H9 (cell line): ENCODE data around the gene IGSF3. TPM values are rescaled to one million over a fixed set of nuclear protein-coding genes. Genes with fewer than 3 reads are reported as not detected.

Experiments
- DNase-seq: peaks from one replicate; pipeline ENCODE4 v3.0.0-alpha.2; 2017
- H2AFZ ChIP-seq: one replicate; pipeline ENCODE4 v1.6.1; 2013; ENCODE audit warnings: mild to moderate bottlenecking, low read length, control low read depth, moderate library complexity
- H2AK5ac ChIP-seq: 2 replicates; pipeline ENCODE4 v1.6.1; 2013; ENCODE audit warnings: low read length, control low read depth, mixed read lengths; ENCODE audit not compliant: insufficient read length
- H2BK120ac ChIP-seq: one replicate; pipeline ENCODE4 v1.6.1; 2013; ENCODE audit warnings: low read depth, mild to moderate bottlenecking, low read length, control low read depth, inconsistent platforms; ENCODE audit not compliant: poor library complexity, severe bottlenecking
- H2BK12ac ChIP-seq: 2 replicates; pipeline ENCODE4 v1.6.1; 2013; ENCODE audit warnings: low read length, control low read depth, mixed read lengths, low read depth; ENCODE audit not compliant: insufficient read length
- H2BK15ac ChIP-seq: 2 replicates; pipeline ENCODE4 v1.6.1; 2013; ENCODE audit warnings: low read depth, low read length, control low read depth
- H2BK20ac ChIP-seq: one replicate; pipeline ENCODE4 v1.6.1; 2013; ENCODE audit warnings: low read depth, mild to moderate bottlenecking, low read length, control low read depth, inconsistent platforms; ENCODE audit not compliant: poor library complexity, severe bottlenecking
- H2BK5ac ChIP-seq: 2 replicates; pipeline ENCODE4 v1.6.1; 2013; ENCODE audit warnings: low read length, control low read depth, mixed read lengths; ENCODE audit not compliant: insufficient read length
- H3K14ac ChIP-seq: 2 replicates; pipeline ENCODE4 v1.6.1; 2013; ENCODE audit warnings: low read length, control low read depth; ENCODE audit not compliant: insufficient read depth
- H3K18ac ChIP-seq: 2 replicates; pipeline ENCODE4 v1.6.1; 2013; ENCODE audit warnings: low read depth, mild to moderate bottlenecking, mixed read lengths, low read length, control low read depth; ENCODE audit not compliant: insufficient read length
- H3K23ac ChIP-seq: 2 replicates; pipeline ENCODE4 v1.6.1; 2013; ENCODE audit warnings: low read length, control low read depth, mixed read lengths, low read depth; ENCODE audit not compliant: insufficient read length
- H3K23me2 ChIP-seq: 2 replicates; pipeline ENCODE4 v1.6.1; 2013; ENCODE audit warnings: low read depth, mild to moderate bottlenecking, mixed read lengths, low read length, control low read depth; ENCODE audit not compliant: insufficient read length, poor library complexity, severe bottlenecking
- H3K27ac ChIP-seq: 2 replicates; pipeline ENCODE4 v1.5.1; 2013; ENCODE audit warnings: low read length, control low read depth, mixed read lengths, low read depth; ENCODE audit not compliant: insufficient read length
- H3K27me3 ChIP-seq: 2 replicates; pipeline ENCODE4 v1.6.1; 2013; ENCODE audit warnings: low read length, control low read depth, inconsistent platforms; ENCODE audit not compliant: insufficient read depth
- H3K4ac ChIP-seq: 2 replicates; pipeline ENCODE4 v1.6.1; 2013; ENCODE audit warnings: low read depth, mild to moderate bottlenecking, control low read depth, inconsistent platforms, low read length, moderate library complexity
- H3K4me1 ChIP-seq: 2 replicates; pipeline ENCODE4 v1.6.1; 2013; ENCODE audit warnings: low read length, control low read depth, inconsistent platforms; ENCODE audit not compliant: insufficient read depth
- H3K4me2 ChIP-seq: 2 replicates; pipeline ENCODE4 v1.6.1; 2013; ENCODE audit warnings: low read length, control low read depth, mixed read lengths; ENCODE audit not compliant: insufficient read length, insufficient read depth
- H3K56ac ChIP-seq: 2 replicates; pipeline ENCODE4 v1.6.1; 2013; ENCODE audit warnings: low read depth, mild to moderate bottlenecking, mixed read lengths, low read length, control low read depth; ENCODE audit not compliant: insufficient read length
- H3K79me1 ChIP-seq: 2 replicates; pipeline ENCODE4 v1.6.1; 2013; ENCODE audit warnings: low read depth, mild to moderate bottlenecking, moderate library complexity, low read length, control low read depth, inconsistent platforms; ENCODE audit not compliant: insufficient read depth, poor library complexity, severe bottlenecking
- H3K79me2 ChIP-seq: 2 replicates; pipeline ENCODE4 v1.6.1; 2013; ENCODE audit warnings: low read length, control low read depth, inconsistent platforms; ENCODE audit not compliant: insufficient read depth
- H3K9ac ChIP-seq: 2 replicates; pipeline ENCODE4 v1.6.1; 2013; ENCODE audit warnings: low read length, control low read depth, mixed read lengths; ENCODE audit not compliant: insufficient read length; ENCODE audit errors: extremely low read depth
- H3K9me3 ChIP-seq: one replicate; pipeline ENCODE4 v1.6.1; 2013; ENCODE audit warnings: low read depth, low read length, inconsistent platforms; ENCODE audit not compliant: control insufficient read depth
- H3T11ph ChIP-seq: one replicate; pipeline ENCODE4 v1.6.1; 2013; ENCODE audit warnings: mild to moderate bottlenecking, low read length, control low read depth, inconsistent platforms
- H4K20me1 ChIP-seq: one replicate; pipeline ENCODE4 v1.6.1; 2013; ENCODE audit not compliant: control insufficient read depth, insufficient read length, insufficient read depth
- H4K5ac ChIP-seq: 2 replicates; pipeline ENCODE4 v1.6.1; 2013; ENCODE audit warnings: low read depth, mild to moderate bottlenecking, mixed read lengths, low read length, control low read depth; ENCODE audit not compliant: insufficient read length
- H4K8ac ChIP-seq: replicated peaks from 2 replicates; pipeline ENCODE4 v1.6.1; 2013; ENCODE audit warnings: low read length, control low read depth, mixed read lengths, low read depth; ENCODE audit not compliant: insufficient read length
- H4K91ac ChIP-seq: 2 replicates; pipeline ENCODE4 v1.6.1; 2013; ENCODE audit warnings: low read depth, mild to moderate bottlenecking, moderate library complexity, mixed read lengths, low read length, control low read depth; ENCODE audit not compliant: insufficient read length
- H3K27ac Mint-ChIP-seq, 3 experiments: 2 replicates in 2 of 3; 3 replicates in 1 of 3; pipeline ENCODE4 v1.8.0; 2020 to 2021; ENCODE audit warnings: mixed read lengths in 3 of 3, mild to moderate bottlenecking in 1 of 3, moderate library complexity in 1 of 3
- H3K27me3 Mint-ChIP-seq: 2 replicates; pipeline ENCODE4 v1.8.0; 2021; ENCODE audit warnings: low read depth, mild to moderate bottlenecking, moderate library complexity, mixed read lengths
- H3K36me3 Mint-ChIP-seq, 3 experiments: 2 replicates in 2 of 3; 3 replicates in 1 of 3; pipeline ENCODE4 v1.8.0; 2020 to 2021; ENCODE audit warnings: low read depth in 3 of 3, mixed read lengths in 3 of 3; ENCODE audit not compliant: insufficient read depth in 1 of 3
- H3K4me1 Mint-ChIP-seq, 2 experiments: 2 replicates each; pipeline ENCODE4 v1.8.0; 2020; ENCODE audit warnings: mixed read lengths in 2 of 2
- H3K4me3 Mint-ChIP-seq, 2 experiments: 2 replicates in 1 of 2; 3 replicates in 1 of 2; pipeline ENCODE4 v1.8.0; 2020 to 2021; ENCODE audit warnings: mild to moderate bottlenecking in 2 of 2, mixed read lengths in 2 of 2, moderate library complexity in 1 of 2
- H3K9me3 Mint-ChIP-seq, 2 experiments: 2 replicates in 1 of 2; 3 replicates in 1 of 2; pipeline ENCODE4 v1.8.0; 2020; ENCODE audit warnings: mild to moderate bottlenecking in 2 of 2, mixed read lengths in 2 of 2, moderate library complexity in 1 of 2
- CTCF ChIP-seq: fragments of 200-600 bp; sonication (generic); conservative IDR thresholded peaks from 3 replicates; pipeline ENCODE4 v1.8.0; 2021; ENCODE audit warnings: antibody characterized with exemption, mild to moderate bottlenecking
- WGBS: extraction: QIAGEN DNeasy Blood & Tissue Kit; methylation state at CpG from one replicate; pipeline ENCODE4 v1.1.7; 2013; ENCODE audit warnings: missing lambda C conversion rate, low lambda C conversion rate, mixed read lengths; ENCODE audit not compliant: insufficient read length; ENCODE audit errors: extremely low coverage; 5-methylcytosine and 5-hydroxymethylcytosine counted together
- total RNA-seq: library from RNA; stranded (reverse); gene quantifications from 2 replicates; pipeline ENCODE4 v1.2.1, GENCODE V29; 2021

The IGSF3 gene
- total RNA-seq, 1 experiment from 2014 or later = 19.1 TPM

GRCh38 chr1:116534014-116534739 is 133.4 kb downstream of the IGSF3 start:
- no peaks in the 10 kb centered on the region for H3K9me3 ChIP-seq
- Mint-ChIP-seq H3K4me3 (no peak overlapping the region), H3K36me3 (peaks cover 12 to 22% (median 17%) of the 10 kb centered on the region in 3 experiments; a peak in 6 of 7 replicates), H3K27ac (no peak overlapping the region), H3K27me3 (peaks cover 13% of the 10 kb centered on the region), H3K9me3 (no peaks in the 10 kb centered on the region; a peak in 1 of 5 replicates), H3K4me1 (peaks cover 0 to 8% of the 10 kb centered on the region in 2 experiments; a peak in 2 of 4 replicates)
- no peak overlapping the region for H3K4ac ChIP-seq
- H3K18ac ChIP-seq = no peak overlapping the region
- no peak for DNase-seq
- no peak overlapping the region for H3K23ac ChIP-seq
- TF ChIP-seq CTCF = no peak
- H3K23me2 ChIP-seq = no peaks in the 10 kb centered on the region
- no peak overlapping the region for H2BK20ac ChIP-seq
- no peaks in the 10 kb centered on the region for H3K79me1 ChIP-seq
- H3K4me1 ChIP-seq = no peaks in the 10 kb centered on the region
- H2BK15ac ChIP-seq = no peak overlapping the region
- no peak overlapping the region for H3K56ac ChIP-seq
- no peak overlapping the region for H3K14ac ChIP-seq
- H2AFZ ChIP-seq = no peak overlapping the region
- H3K9ac ChIP-seq = no peak overlapping the region
- no peak overlapping the region for H4K91ac ChIP-seq
- H2BK5ac ChIP-seq = no peak overlapping the region
- no peak overlapping the region for H2BK12ac ChIP-seq
- H2BK120ac ChIP-seq = no peak overlapping the region
- no peaks in the 10 kb centered on the region for H3K79me2 ChIP-seq
- H4K5ac ChIP-seq = no peak overlapping the region
- no peaks in the 10 kb centered on the region for H3K27me3 ChIP-seq
- H4K8ac ChIP-seq = no peak overlapping the region
- no peak overlapping the region for H3T11ph ChIP-seq
- no peak overlapping the region for H3K4me2 ChIP-seq
- WGBS = no CpG with 5 or more reads among the region's 45 CpGs
- H3K27ac ChIP-seq = no peak overlapping the region
- H2AK5ac ChIP-seq = no peak overlapping the region
- no peaks in the 10 kb centered on the region for H4K20me1 ChIP-seq
